Caco-2 (cell line): ENCODE measurements around the gene GPC6. TPM values are rescaled to one million over a fixed set of nuclear protein-coding genes. Genes with fewer than 3 reads are reported as not detected.

ENCODE experiments used
- BruUV-seq: library from RNA; stranded (reverse); fragments of 400-500 nt; replicated peaks from 2 replicates; lab custom pipeline; 2021; lab: Mats Ljungman, UMichigan
- CTCF ChIA-PET: fragments of 300-600 bp; sonication (Branson Sonifier 250); formaldehyde crosslinking; loops from one replicate; lab custom pipeline; 2022; ENCODE audit warnings: antibody characterized with exemption; lab: Charles Lee
- POLR2A ChIA-PET: fragments of 300-600 bp; sonication (Branson Sonifier 250); formaldehyde crosslinking; loops from one replicate; lab custom pipeline; 2022; ENCODE audit warnings: antibody characterized with exemption; lab: Charles Lee
- DNase-seq, 2 experiments: peaks; one replicate each; pipeline versions ENCODE4 v3.0.0 to v3.0.0-alpha.2; 2020 to 2022
- H3K27me3 ChIP-seq: replicated peaks from 2 replicates; pipeline ENCODE4 v1.6.0; 2011; ENCODE audit warnings: low read length; ENCODE audit not compliant: control insufficient read depth, insufficient read depth
- H3K36me3 ChIP-seq: 2 replicates; pipeline ENCODE4 v1.5.1; 2011; ENCODE audit warnings: low read length; ENCODE audit not compliant: control insufficient read depth, insufficient read depth
- H3K4me1 ChIP-seq: fragments of 250-450 bp; sonication (Bioruptor Pico); 2 replicates; pipeline ENCODE4 v1.5.1; 2020; ENCODE audit warnings: mild to moderate bottlenecking
- H3K4me3 ChIP-seq: 2 replicates; pipeline ENCODE4 v1.5.1; 2011; ENCODE audit warnings: low read depth, mild to moderate bottlenecking, control low read depth, low read length
- H3K9me3 ChIP-seq: fragments of 250-450 bp; sonication (Bioruptor Pico); 2 replicates; pipeline ENCODE4 v1.5.1; 2020; ENCODE audit warnings: mild to moderate bottlenecking, moderate library complexity
- H3K27ac Mint-ChIP-seq: one replicate; pipeline ENCODE4 v1.8.0; 2022; ENCODE audit warnings: mixed read lengths; ENCODE audit not compliant: unreplicated experiment
- H3K27me3 Mint-ChIP-seq: one replicate; pipeline ENCODE4 v1.8.0; 2022; ENCODE audit warnings: mixed read lengths; ENCODE audit not compliant: insufficient read depth, unreplicated experiment
- H3K36me3 Mint-ChIP-seq: one replicate; pipeline ENCODE4 v1.8.0; 2022; ENCODE audit warnings: mild to moderate bottlenecking, mixed read lengths; ENCODE audit not compliant: insufficient read depth, unreplicated experiment
- H3K4me1 Mint-ChIP-seq: one replicate; pipeline ENCODE4 v1.8.0; 2022; ENCODE audit warnings: low read depth, mixed read lengths; ENCODE audit not compliant: unreplicated experiment
- H3K4me3 Mint-ChIP-seq: one replicate; pipeline ENCODE4 v1.8.0; 2022; ENCODE audit warnings: mild to moderate bottlenecking, moderate library complexity, mixed read lengths; ENCODE audit not compliant: unreplicated experiment
- H3K9me3 Mint-ChIP-seq: one replicate; pipeline ENCODE4 v1.8.0; 2022; ENCODE audit warnings: mixed read lengths; ENCODE audit not compliant: unreplicated experiment
- CTCF ChIP-seq, 2 experiments: fragments of 200-600 bp in 1 of 2; IDR thresholded peaks; 1 replicate in 1 of 2; 2 replicates in 1 of 2; pipeline versions ENCODE4 v1.5.1 to v1.8.0; 2011 to 2022; ENCODE audit warnings: antibody characterized with exemption in 1 of 2, control low read depth in 1 of 2, inconsistent platforms in 1 of 2, low read depth in 1 of 2, low read length in 1 of 2, mild to moderate bottlenecking in 1 of 2, moderate library complexity in 1 of 2; ENCODE audit not compliant: insufficient read depth in 1 of 2, severe bottlenecking in 1 of 2, unreplicated experiment in 1 of 2
- intact Hi-C: fragments of 100-400 bp; cut with micrococcal nuclease; formaldehyde crosslinking; loops from one replicate; pipeline ENCODE4 v1.10.0; 2022; ENCODE audit not compliant: unreplicated experiment
- total RNA-seq: library from RNA; stranded (reverse); gene quantifications from 2 replicates; pipeline ENCODE4 v1.2.3, GENCODE V29; 2022

GPC6 gene
- total RNA-seq, 1 experiment from 2014 or later: 0.16 TPM

- Histone ChIP-seq H3K27me3 (no peaks in the 10 kb centered on the region), H3K9me3 (no peaks in the 10 kb centered on the region), H3K4me3 (no peak overlapping the region), H3K36me3 (no peaks in the 10 kb centered on the region), H3K4me1 (no peaks in the 10 kb centered on the region)
- intact Hi-C loops: no loop called here
- Mint-ChIP-seq H3K9me3 (no peaks in the 10 kb centered on the region), H3K27ac (no peak overlapping the region), H3K4me1 (no peaks in the 10 kb centered on the region), H3K4me3 (no peak overlapping the region), H3K27me3 (peaks cover 10% of the 10 kb centered on the region), H3K36me3 (no peaks in the 10 kb centered on the region)
- ChIA-PET POLR2A (no interaction called here), CTCF (no interaction called here)
- no peak for TF ChIP-seq CTCF (IDR thresholded peaks at IDR 0.05; ENCODE audit: insufficient read depth in 1 of 2, low read depth in 1 of 2, low read length in 1 of 2, severe bottlenecking in 1 of 2, unreplicated experiment in 1 of 2)
- no TSS peak for BruUV-seq
- DNase-seq: no peak
These were observed 927.0 kb downstream of the GPC6 start for GRCh38 chr13:94153586-94153985.

DNA sequence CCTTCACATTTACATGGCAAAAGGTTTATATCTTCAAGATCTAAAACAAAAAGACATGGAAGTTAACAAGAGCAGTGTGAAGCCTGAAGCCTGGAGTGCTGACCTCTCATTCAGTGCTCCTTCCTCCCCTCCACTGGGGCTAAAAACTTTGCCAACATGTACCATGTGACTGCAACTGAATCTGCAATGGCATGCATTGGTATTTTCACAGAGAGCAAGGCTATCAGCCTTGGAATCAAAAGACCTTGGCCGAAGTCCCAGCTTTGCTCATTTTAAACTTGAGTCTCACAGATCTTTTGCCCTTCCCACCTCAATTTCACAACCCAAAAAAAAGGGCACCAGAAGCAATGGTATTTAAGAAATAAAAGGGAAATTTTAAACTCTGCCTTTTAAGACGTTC, 927.8 kb downstream of the GPC6 start:
- POLR2A ChIA-PET: no interaction called here
- H3K27me3 ChIP-seq: no peaks in the 10 kb centered on the region
- Mint-ChIP-seq H3K4me1 (no peaks in the 10 kb centered on the region), H3K4me3 (no peak overlapping the region), H3K36me3 (no peaks in the 10 kb centered on the region), H3K9me3 (no peaks in the 10 kb centered on the region), H3K27me3 (peaks cover 10% of the 10 kb centered on the region), H3K27ac (no peak overlapping the region)
- BruUV-seq: no TSS peak
- no peak for TF ChIP-seq CTCF (IDR thresholded peaks at IDR 0.05; ENCODE audit: insufficient read depth in 1 of 2, low read depth in 1 of 2, low read length in 1 of 2, severe bottlenecking in 1 of 2, unreplicated experiment in 1 of 2)
- intact Hi-C loops: no loop called here
- DNase-seq: no peak
- CTCF ChIA-PET: no interaction called here
- no peaks in the 10 kb centered on the region for H3K4me1 ChIP-seq
- H3K4me3 ChIP-seq: no peak overlapping the region
- no peaks in the 10 kb centered on the region for H3K9me3 ChIP-seq
- no peaks in the 10 kb centered on the region for H3K36me3 ChIP-seq

- H3K27ac Mint-ChIP-seq: no peak overlapping the region
- no peaks in the 10 kb centered on the region for H3K4me1 Mint-ChIP-seq
- Histone ChIP-seq H3K4me3 (no peak overlapping the region), H3K27me3 (no peaks in the 10 kb centered on the region), H3K4me1 (no peaks in the 10 kb centered on the region), H3K36me3 (no peaks in the 10 kb centered on the region), H3K9me3 (no peaks in the 10 kb centered on the region)
- no peak for DNase-seq
- no peaks in the 10 kb centered on the region for H3K9me3 Mint-ChIP-seq
- H3K4me3 Mint-ChIP-seq: no peak overlapping the region
- TF ChIP-seq CTCF (IDR thresholded peaks at IDR 0.05; ENCODE audit: insufficient read depth in 1 of 2, low read depth in 1 of 2, low read length in 1 of 2, severe bottlenecking in 1 of 2, unreplicated experiment in 1 of 2): no peak
- intact Hi-C loops: no loop called here
- BruUV-seq: no TSS peak
- ChIA-PET CTCF (no interaction called here), POLR2A (no interaction called here)
- no peaks in the 10 kb centered on the region for H3K36me3 Mint-ChIP-seq
- peaks cover 5% of the 10 kb centered on the region for H3K27me3 Mint-ChIP-seq
These were observed 931.2 kb downstream of the GPC6 start for GRCh38 chr13:94157705-94158218.
